ENCODE data around the gene ZNF521.

- no peak for TF ChIP-seq EP300 (IDR thresholded peaks at IDR 0.05)
- TF ChIP-seq, protein P1, sequence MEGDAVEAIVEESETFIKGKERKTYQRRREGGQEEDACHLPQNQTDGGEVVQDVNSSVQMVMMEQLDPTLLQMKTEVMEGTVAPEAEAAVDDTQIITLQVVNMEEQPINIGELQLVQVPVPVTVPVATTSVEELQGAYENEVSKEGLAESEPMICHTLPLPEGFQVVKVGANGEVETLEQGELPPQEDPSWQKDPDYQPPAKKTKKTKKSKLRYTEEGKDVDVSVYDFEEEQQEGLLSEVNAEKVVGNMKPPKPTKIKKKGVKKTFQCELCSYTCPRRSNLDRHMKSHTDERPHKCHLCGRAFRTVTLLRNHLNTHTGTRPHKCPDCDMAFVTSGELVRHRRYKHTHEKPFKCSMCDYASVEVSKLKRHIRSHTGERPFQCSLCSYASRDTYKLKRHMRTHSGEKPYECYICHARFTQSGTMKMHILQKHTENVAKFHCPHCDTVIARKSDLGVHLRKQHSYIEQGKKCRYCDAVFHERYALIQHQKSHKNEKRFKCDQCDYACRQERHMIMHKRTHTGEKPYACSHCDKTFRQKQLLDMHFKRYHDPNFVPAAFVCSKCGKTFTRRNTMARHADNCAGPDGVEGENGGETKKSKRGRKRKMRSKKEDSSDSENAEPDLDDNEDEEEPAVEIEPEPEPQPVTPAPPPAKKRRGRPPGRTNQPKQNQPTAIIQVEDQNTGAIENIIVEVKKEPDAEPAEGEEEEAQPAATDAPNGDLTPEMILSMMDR (IDR thresholded peaks at IDR 0.05), result no peak
- TF ChIP-seq POLR2A (IDR thresholded peaks at IDR 0.05), result no peak
These were observed 248.4 kb downstream of the ZNF521 start for GRCh38 chr18:25103468-25104155.
